ENCODE results near the gene ZP3. TPM values are rescaled to one million over a fixed set of nuclear protein-coding genes. Genes with fewer than 3 reads are reported as not detected.
"Not testable (repeated sequence)": the region's sequence is repeated elsewhere in the genome, so short reads cannot be mapped to it uniquely, and the experiment has no call there.

Gene ZP3
- polyA plus RNA-seq, 1 of the 3 experiments (the other 2 are of a cell fraction), result 5.4 TPM

GRCh38 chr7:76473097-76473496, 48.3 kb downstream of the ZP3 start:
- 84% methylated on average over 2 of the region's 6 CpGs for WGBS (ENCODE audit: low lambda C conversion rate)
- DNase-seq; H4K20me1 ChIP-seq (ENCODE audit: insufficient read depth); POLR2A ChIA-PET; H3K4me2 ChIP-seq; H3K9me2 ChIP-seq; H3F3A ChIP-seq (replicated peaks; ENCODE audit: insufficient read depth); H3K9ac ChIP-seq; H2AFZ ChIP-seq (ENCODE audit: low read depth); H3K79me2 ChIP-seq (ENCODE audit: insufficient read depth); H3K36me3 ChIP-seq (replicated peaks in 1 of 2; ENCODE audit: control insufficient read depth in 1 of 2, insufficient read depth in 2 of 2, low read length in 1 of 2); H3K4me3 ChIP-seq (ENCODE audit: low read depth in 2 of 2, low read length in 1 of 2); H3K9me3 ChIP-seq; H3K27me3 ChIP-seq (ENCODE audit: insufficient read depth); CTCF ChIA-PET; H3K27ac ChIP-seq (ENCODE audit: low read depth in 2 of 2, low read length in 1 of 2); H3K4me1 ChIP-seq (ENCODE audit: control insufficient read depth in 1 of 2, insufficient read depth in 2 of 2, low read depth in 1 of 2, low read length in 1 of 2): not testable (repeated sequence)

GRCh38 chr7:76476280-76476679, 51.5 kb downstream of the ZP3 start:
- H4K20me1 ChIP-seq (ENCODE audit: insufficient read depth); H3K9ac ChIP-seq; H3K4me2 ChIP-seq; DNase-seq; H3K4me3 ChIP-seq (ENCODE audit: low read depth in 2 of 2, low read length in 1 of 2); H3K4me1 ChIP-seq (ENCODE audit: control insufficient read depth in 1 of 2, insufficient read depth in 2 of 2, low read depth in 1 of 2, low read length in 1 of 2); H3F3A ChIP-seq (replicated peaks; ENCODE audit: insufficient read depth); H3K79me2 ChIP-seq (ENCODE audit: insufficient read depth); H3K9me3 ChIP-seq; H3K27ac ChIP-seq (ENCODE audit: low read depth in 2 of 2, low read length in 1 of 2); POLR2A ChIA-PET; H2AFZ ChIP-seq (ENCODE audit: low read depth); CTCF ChIA-PET; H3K9me2 ChIP-seq; H3K36me3 ChIP-seq (replicated peaks in 1 of 2; ENCODE audit: control insufficient read depth in 1 of 2, insufficient read depth in 2 of 2, low read length in 1 of 2); H3K27me3 ChIP-seq (ENCODE audit: insufficient read depth): not testable (repeated sequence)
- WGBS (ENCODE audit: low lambda C conversion rate), result 91% methylated on average over 2 of the region's 11 CpGs

GRCh38 chr7:76476742-76477474, 52.2 kb downstream of the ZP3 start:
- H3K4me3 ChIP-seq (ENCODE audit: low read depth in 2 of 2, low read length in 1 of 2); H3K9me2 ChIP-seq; H3K9me3 ChIP-seq; POLR2A ChIA-PET; CTCF ChIA-PET; H3K79me2 ChIP-seq (ENCODE audit: insufficient read depth); H3K4me1 ChIP-seq (ENCODE audit: control insufficient read depth in 1 of 2, insufficient read depth in 2 of 2, low read depth in 1 of 2, low read length in 1 of 2); H3K27ac ChIP-seq (ENCODE audit: low read depth in 2 of 2, low read length in 1 of 2); H3K9ac ChIP-seq; H3K27me3 ChIP-seq (ENCODE audit: insufficient read depth); H3K36me3 ChIP-seq (replicated peaks in 1 of 2; ENCODE audit: control insufficient read depth in 1 of 2, insufficient read depth in 2 of 2, low read length in 1 of 2); H2AFZ ChIP-seq (ENCODE audit: low read depth); H3K4me2 ChIP-seq; H3F3A ChIP-seq (replicated peaks; ENCODE audit: insufficient read depth); H4K20me1 ChIP-seq (ENCODE audit: insufficient read depth); DNase-seq: not testable (repeated sequence)
- 93% methylated on average over 19 of the region's 24 CpGs for WGBS (ENCODE audit: low lambda C conversion rate)

GRCh38 chr7:76479628-76480027, 54.9 kb downstream of the ZP3 start:
- H3K79me2 ChIP-seq (ENCODE audit: insufficient read depth); CTCF ChIA-PET; H3K9me2 ChIP-seq; H2AFZ ChIP-seq (ENCODE audit: low read depth); H3K27me3 ChIP-seq (ENCODE audit: insufficient read depth); H3K4me3 ChIP-seq (ENCODE audit: low read depth in 2 of 2, low read length in 1 of 2); H4K20me1 ChIP-seq (ENCODE audit: insufficient read depth); H3K9ac ChIP-seq; H3F3A ChIP-seq (replicated peaks; ENCODE audit: insufficient read depth); H3K4me2 ChIP-seq; DNase-seq; H3K9me3 ChIP-seq; POLR2A ChIA-PET; H3K27ac ChIP-seq (ENCODE audit: low read depth in 2 of 2, low read length in 1 of 2); H3K4me1 ChIP-seq (ENCODE audit: control insufficient read depth in 1 of 2, insufficient read depth in 2 of 2, low read depth in 1 of 2, low read length in 1 of 2); H3K36me3 ChIP-seq (replicated peaks in 1 of 2; ENCODE audit: control insufficient read depth in 1 of 2, insufficient read depth in 2 of 2, low read length in 1 of 2): not testable (repeated sequence)
- WGBS (ENCODE audit: low lambda C conversion rate), result 94% methylated on average over 10 of the region's 11 CpGs

GRCh38 chr7:76480403-76481253, 55.9 kb downstream of the ZP3 start:
- POLR2A ChIA-PET; H3K27ac ChIP-seq (ENCODE audit: low read depth in 2 of 2, low read length in 1 of 2); H3K9me3 ChIP-seq; H3K79me2 ChIP-seq (ENCODE audit: insufficient read depth); H3K4me1 ChIP-seq (ENCODE audit: control insufficient read depth in 1 of 2, insufficient read depth in 2 of 2, low read depth in 1 of 2, low read length in 1 of 2); H3F3A ChIP-seq (replicated peaks; ENCODE audit: insufficient read depth); DNase-seq; H3K9ac ChIP-seq; H3K9me2 ChIP-seq; H3K36me3 ChIP-seq (replicated peaks in 1 of 2; ENCODE audit: control insufficient read depth in 1 of 2, insufficient read depth in 2 of 2, low read length in 1 of 2); H3K4me3 ChIP-seq (ENCODE audit: low read depth in 2 of 2, low read length in 1 of 2); H3K4me2 ChIP-seq; H4K20me1 ChIP-seq (ENCODE audit: insufficient read depth); H2AFZ ChIP-seq (ENCODE audit: low read depth); H3K27me3 ChIP-seq (ENCODE audit: insufficient read depth); CTCF ChIA-PET: not testable (repeated sequence)
- WGBS (ENCODE audit: low lambda C conversion rate), result 94% methylated on average over 22 of the region's 29 CpGs

GRCh38 chr7:76482660-76483059, 57.9 kb downstream of the ZP3 start:
- 94% methylated on average over 24 of the region's 24 CpGs for WGBS (ENCODE audit: low lambda C conversion rate)
- H3K79me2 ChIP-seq (ENCODE audit: insufficient read depth); DNase-seq; H3K4me1 ChIP-seq (ENCODE audit: control insufficient read depth in 1 of 2, insufficient read depth in 2 of 2, low read depth in 1 of 2, low read length in 1 of 2); H4K20me1 ChIP-seq (ENCODE audit: insufficient read depth); H2AFZ ChIP-seq (ENCODE audit: low read depth); H3K9ac ChIP-seq; H3K27me3 ChIP-seq (ENCODE audit: insufficient read depth); H3K27ac ChIP-seq (ENCODE audit: low read depth in 2 of 2, low read length in 1 of 2); POLR2A ChIA-PET; H3K9me3 ChIP-seq; H3F3A ChIP-seq (replicated peaks; ENCODE audit: insufficient read depth); H3K4me3 ChIP-seq (ENCODE audit: low read depth in 2 of 2, low read length in 1 of 2); H3K9me2 ChIP-seq; H3K4me2 ChIP-seq; H3K36me3 ChIP-seq (replicated peaks in 1 of 2; ENCODE audit: control insufficient read depth in 1 of 2, insufficient read depth in 2 of 2, low read length in 1 of 2); CTCF ChIA-PET: not testable (repeated sequence)

Data from SK-N-SH (cell line).